Upper lobe of left lung (tissue), 4 donors: ENCODE results near the gene CCDC142.

Experiments used
- CTCF ChIP-seq, 6 experiments: fragments of 450-650 bp in 4 of 6; fragments of 200-600 bp in 2 of 6; sonication (generic) in 2 of 6; IDR thresholded peaks; one replicate each; pipeline ENCODE4 v1.5.1; 2016 to 2019; ENCODE audit warnings: antibody characterized with exemption in 6 of 6
- POLR2A ChIP-seq, 4 donors: fragments of 450-650 bp; IDR thresholded peaks; one replicate each; pipeline ENCODE4 v1.5.1; 2016 to 2017; ENCODE audit warnings: antibody characterized with exemption in 4 of 4, mild to moderate bottlenecking in 2 of 4

GRCh38 chr2:74436848-74437695 is 45.7 kb downstream of the CCDC142 start:
- TF ChIP-seq CTCF (IDR thresholded peaks at IDR 0.05) (no peak), POLR2A (IDR thresholded peaks at IDR 0.05) (no peak)
